H1 (cell line): ENCODE data around the gene CLIP3. TPM values are rescaled to one million over a fixed set of nuclear protein-coding genes. Genes with fewer than 3 reads are reported as not detected.

ENCODE experiments used
- CTCF ChIA-PET: fragments of 300-600 bp; sonication (Branson Sonifier 250); formaldehyde crosslinking; loops from one replicate; lab custom pipeline; 2021; ENCODE audit not compliant: partially characterized antibody; lab: Charles Lee
- POLR2A ChIA-PET: fragments of 300-600 bp; sonication (Branson Sonifier 250); formaldehyde crosslinking; loops from one replicate; lab custom pipeline; 2021; ENCODE audit warnings: inconsistent platforms; ENCODE audit not compliant: partially characterized antibody; lab: Charles Lee
- DNase-seq, 2 experiments: peaks; one replicate each; pipeline versions ENCODE4 v3.0.0 to v3.0.0-alpha.2; 2010 to 2022; ENCODE audit warnings: low spot score in 2 of 2, low read depth in 1 of 2, mixed read lengths in 1 of 2
- FAIRE-seq: peaks from 2 replicates; lab custom pipeline; 2011; peaks lifted over from hg19 to GRCh38; lab: Jason Lieb, UNC
- H2AFZ ChIP-seq: 2 replicates; pipeline ENCODE4 v1.8.1; 2012; ENCODE audit warnings: low read length, inconsistent platforms
- H2AK5ac ChIP-seq: 2 replicates; pipeline ENCODE4 v1.6.1; 2013; ENCODE audit warnings: low read depth, low read length
- H2BK120ac ChIP-seq: replicated peaks from 2 replicates; pipeline ENCODE3; 2013; ENCODE audit warnings: low read depth, low read length, inconsistent platforms
- H2BK12ac ChIP-seq: 2 replicates; pipeline ENCODE4 v1.6.1; 2013; ENCODE audit warnings: low read depth, low read length
- H2BK15ac ChIP-seq: 2 replicates; pipeline ENCODE4 v1.6.1; 2013; ENCODE audit warnings: low read length
- H2BK20ac ChIP-seq: 2 replicates; pipeline ENCODE4 v1.6.1; 2013; ENCODE audit warnings: low read length
- H2BK5ac ChIP-seq: 2 replicates; pipeline ENCODE4 v1.6.1; 2013; ENCODE audit warnings: low read depth, low read length
- H3K14ac ChIP-seq: 2 replicates; pipeline ENCODE4 v1.6.1; 2013; ENCODE audit warnings: inconsistent platforms; ENCODE audit not compliant: insufficient read length
- H3K18ac ChIP-seq: 2 replicates; pipeline ENCODE4 v1.6.1; 2013; ENCODE audit warnings: low read length; ENCODE audit errors: extremely low read depth
- H3K23ac ChIP-seq: 2 replicates; pipeline ENCODE4 v1.6.1; 2013; ENCODE audit warnings: inconsistent platforms; ENCODE audit not compliant: insufficient read length
- H3K23me2 ChIP-seq: 2 replicates; pipeline ENCODE4 v1.6.1; 2013; ENCODE audit warnings: low read depth, low read length
- H3K27ac ChIP-seq: 2 replicates; pipeline ENCODE4 v1.6.1; 2011; ENCODE audit warnings: low read depth, low read length, inconsistent platforms
- H3K27me3 ChIP-seq, 4 experiments: replicated peaks in 1 of 4; 1 replicate in 1 of 4; 2 replicates in 3 of 4; pipeline versions ENCODE4 v1.6.1 to v1.8.1; 2011 to 2013; ENCODE audit warnings: low read length in 3 of 4, mild to moderate bottlenecking in 3 of 4, inconsistent platforms in 2 of 4, mixed read lengths in 2 of 4, moderate library complexity in 1 of 4; ENCODE audit not compliant: control insufficient read depth in 3 of 4, insufficient read depth in 3 of 4; ENCODE audit errors: extremely low read depth in 1 of 4
- H3K36me3 ChIP-seq, 4 experiments: 2 replicates each; pipeline versions ENCODE4 v1.6.1 to v1.8.1; 2011 to 2013; ENCODE audit warnings: mild to moderate bottlenecking in 4 of 4, low read length in 3 of 4, moderate library complexity in 2 of 4, control low read depth in 1 of 4, inconsistent platforms in 1 of 4; ENCODE audit not compliant: insufficient read depth in 4 of 4, control insufficient read depth in 2 of 4
- H3K4ac ChIP-seq: replicated peaks from 2 replicates; pipeline ENCODE3; 2013; ENCODE audit warnings: low read length, low read depth, mixed read lengths, inconsistent platforms; ENCODE audit not compliant: insufficient read length
- H3K4me1 ChIP-seq, 4 experiments: replicated peaks in 1 of 4; 1 replicate in 1 of 4; 2 replicates in 3 of 4; pipeline versions ENCODE4 v1.6.1 to v1.8.1; 2011 to 2013; ENCODE audit warnings: low read length in 3 of 4, inconsistent platforms in 2 of 4, mixed read lengths in 1 of 4; ENCODE audit not compliant: insufficient read depth in 4 of 4, control insufficient read depth in 3 of 4
- H3K4me2 ChIP-seq, 2 experiments: 2 replicates each; pipeline versions ENCODE4 v1.6.1 to v1.8.1; 2011 to 2013; ENCODE audit warnings: low read depth in 2 of 2, low read length in 2 of 2, control low read depth in 1 of 2, inconsistent platforms in 1 of 2, mild to moderate bottlenecking in 1 of 2; ENCODE audit not compliant: insufficient read depth in 1 of 2
- H3K4me3 ChIP-seq, 4 experiments: fragments of 200-600, 300-600 bp in 1 of 4; sonication (generic), shearing (Covaris generic), sonication (Bioruptor Twin) in 1 of 4; 2 replicates each; pipeline versions ENCODE4 v1.5.1 to v1.8.1; 2011 to 2016; ENCODE audit warnings: low read length in 4 of 4, low read depth in 3 of 4, control low read depth in 2 of 4, inconsistent platforms in 2 of 4, mild to moderate bottlenecking in 2 of 4, mixed read lengths in 1 of 4, moderate library complexity in 1 of 4; ENCODE audit not compliant: insufficient read depth in 2 of 4; ENCODE audit errors: extremely low read depth in 1 of 4
- H3K56ac ChIP-seq: replicated peaks from 2 replicates; pipeline ENCODE3; 2013; ENCODE audit warnings: low read depth, mild to moderate bottlenecking, mixed read lengths, low read length, inconsistent platforms; ENCODE audit not compliant: insufficient read length
- H3K79me1 ChIP-seq: 2 replicates; pipeline ENCODE4 v1.6.1; 2013; ENCODE audit warnings: low read depth, low read length, control low read depth
- H3K79me2 ChIP-seq, 2 experiments: 2 replicates each; pipeline versions ENCODE4 v1.6.1 to v1.8.1; 2012 to 2013; ENCODE audit warnings: low read length in 2 of 2, mild to moderate bottlenecking in 2 of 2, inconsistent platforms in 1 of 2; ENCODE audit not compliant: insufficient read depth in 2 of 2, control insufficient read depth in 1 of 2
- H3K9ac ChIP-seq, 4 experiments: replicated peaks in 1 of 4; 1 replicate in 1 of 4; 2 replicates in 3 of 4; pipeline versions ENCODE4 v1.6.1 to v1.8.1; 2011 to 2013; ENCODE audit warnings: low read depth in 3 of 4, low read length in 3 of 4, control low read depth in 2 of 4, mild to moderate bottlenecking in 2 of 4, moderate library complexity in 2 of 4, inconsistent platforms in 1 of 4; ENCODE audit errors: extremely low read depth in 1 of 4
- H3K9me3 ChIP-seq, 2 experiments: 2 replicates each; pipeline versions ENCODE4 v1.6.1 to v1.8.1; 2012 to 2013; ENCODE audit warnings: mild to moderate bottlenecking in 2 of 2, moderate library complexity in 2 of 2, control low read depth in 1 of 2, inconsistent platforms in 1 of 2, low read depth in 1 of 2, low read length in 1 of 2, mixed read lengths in 1 of 2; ENCODE audit not compliant: insufficient read depth in 2 of 2
- H4K20me1 ChIP-seq, 2 experiments: replicated peaks in 1 of 2; 2 replicates each; pipeline versions ENCODE3 to v1.8.1; 2011 to 2013; ENCODE audit warnings: inconsistent platforms in 2 of 2, low read length in 2 of 2, mild to moderate bottlenecking in 1 of 2; ENCODE audit not compliant: insufficient read depth in 2 of 2, control insufficient read depth in 1 of 2
- H4K5ac ChIP-seq: 2 replicates; pipeline ENCODE4 v1.6.1; 2013; ENCODE audit warnings: low read length, low read depth, mixed read lengths, inconsistent platforms; ENCODE audit not compliant: insufficient read length
- H4K8ac ChIP-seq: 2 replicates; pipeline ENCODE4 v1.8.0; 2013; ENCODE audit warnings: mild to moderate bottlenecking, moderate library complexity, low read length, inconsistent platforms; ENCODE audit not compliant: insufficient read depth; ENCODE audit errors: extremely low read depth
- H4K91ac ChIP-seq: replicated peaks from 2 replicates; pipeline ENCODE3; 2013; ENCODE audit warnings: low read length, mixed read lengths, inconsistent platforms; ENCODE audit not compliant: insufficient read length
- CBX5 ChIP-seq: fragments of 300-800, 300-1000 bp; sonication (generic); IDR thresholded peaks from 2 replicates; pipeline ENCODE4 v1.7.1; 2016; ENCODE audit warnings: antibody characterized with exemption, low read length, low read depth
- FOSL1 ChIP-seq: IDR thresholded peaks from 2 replicates; pipeline ENCODE4 v1.6.1; 2011; ENCODE audit warnings: mild to moderate bottlenecking, low read depth, low read length, moderate library complexity; ENCODE audit not compliant: insufficient read depth
- GABPA ChIP-seq: IDR thresholded peaks from 2 replicates; pipeline ENCODE4 v1.6.1; 2011; ENCODE audit warnings: mild to moderate bottlenecking, low read length, moderate library complexity, borderline replicate concordance; ENCODE audit not compliant: insufficient read depth
- RAD21 ChIP-seq, 2 experiments: IDR thresholded peaks in 1 of 2; conservative IDR thresholded peaks in 1 of 2; 2 replicates each; pipeline ENCODE4 v1.6.1; 2011; ENCODE audit warnings: low read depth in 2 of 2, low read length in 2 of 2, improper control_type of control experiment in 1 of 2, inconsistent platforms in 1 of 2, mild to moderate bottlenecking in 1 of 2, moderate library complexity in 1 of 2
- SAP30 ChIP-seq: fragments of 300-600 bp; sonication (generic); IDR thresholded peaks from 2 replicates; pipeline ENCODE4 v1.7.1; 2012; ENCODE audit warnings: low read length, moderate library complexity, mild to moderate bottlenecking, inconsistent platforms; ENCODE audit not compliant: insufficient read depth, insufficient replicate concordance
- SP2 ChIP-seq: IDR thresholded peaks from 2 replicates; pipeline ENCODE4 v1.6.1; 2012; ENCODE audit warnings: mild to moderate bottlenecking, low read length, inconsistent platforms
- TBP ChIP-seq: IDR thresholded peaks from 2 replicates; pipeline ENCODE4 v1.6.1; 2011; ENCODE audit warnings: low read depth, low read length, improper control_type of control experiment
- TCF12 ChIP-seq: IDR thresholded peaks from 2 replicates; pipeline ENCODE4 v1.6.1; 2011; ENCODE audit warnings: low read depth, mild to moderate bottlenecking, low read length
- WGBS, 2 experiments: shearing (Covaris generic) in 1 of 2; methylation state at CpG; one replicate each; pipeline versions ENCODE4 v1.1.6 to v1.1.7; 2013 to 2015; ENCODE audit warnings: low lambda C conversion rate in 2 of 2, mixed read lengths in 2 of 2, inconsistent platforms in 1 of 2, low coverage in 1 of 2, missing lambda C conversion rate in 1 of 2; ENCODE audit not compliant: insufficient replicate concordance in 2 of 2, insufficient coverage in 1 of 2, insufficient read length in 1 of 2; ENCODE audit errors: extremely low coverage in 1 of 2, missing lambda C conversion rate in 1 of 2; 5-methylcytosine and 5-hydroxymethylcytosine counted together
- polyA plus RNA-seq, 7 experiments: library from polyadenylated mRNA; depleted of rRNA in 3 of 7; stranded (reverse) in 5 of 7; unstranded in 2 of 7; fragments of >200 nt in 5 of 7; fragments of 200-250 nt in 2 of 7; gene quantifications; 1 replicate in 5 of 7; 2 replicates in 1 of 7; 4 replicates in 1 of 7; pipeline versions ENCODE4 v1.2.1 to v1.2.3, GENCODE V29; 2011 to 2013; ENCODE audit warnings: missing spikeins in 2 of 7, mixed read lengths in 2 of 7
- total RNA-seq: library from RNA; stranded (reverse); fragmentation: NEBNext Ultra II Directional; extraction: Animal tissue kit (Norgen Biotek cat#: 25700); gene quantifications from 2 replicates; pipeline ENCODE4 v1.2.1, GENCODE V29; 2021
- TF ChIP-seq, protein P1 (sequence below): IDR thresholded peaks from 2 replicates; pipeline ENCODE4 v1.6.1; 2012; ENCODE audit warnings: inconsistent platforms
- TF ChIP-seq, protein P2 (sequence below), 3 experiments: IDR thresholded peaks; 1 replicate in 2 of 3; 2 replicates in 1 of 3; pipeline versions ENCODE4 v1.5.1 to v1.6.1; 2011; ENCODE audit warnings: low read length in 3 of 3, mild to moderate bottlenecking in 3 of 3, inconsistent platforms in 2 of 3, low read depth in 1 of 3, moderate library complexity in 1 of 3; ENCODE audit not compliant: insufficient read depth in 1 of 3; ENCODE audit errors: control extremely low read depth in 1 of 3

Gene CLIP3
- total and polyA plus RNA-seq, 2 of the 8 experiments (the other 6 are each of a cell fraction or from before 2014, with no cell fraction given), result 5.9 to 21.7 TPM

DNA sequence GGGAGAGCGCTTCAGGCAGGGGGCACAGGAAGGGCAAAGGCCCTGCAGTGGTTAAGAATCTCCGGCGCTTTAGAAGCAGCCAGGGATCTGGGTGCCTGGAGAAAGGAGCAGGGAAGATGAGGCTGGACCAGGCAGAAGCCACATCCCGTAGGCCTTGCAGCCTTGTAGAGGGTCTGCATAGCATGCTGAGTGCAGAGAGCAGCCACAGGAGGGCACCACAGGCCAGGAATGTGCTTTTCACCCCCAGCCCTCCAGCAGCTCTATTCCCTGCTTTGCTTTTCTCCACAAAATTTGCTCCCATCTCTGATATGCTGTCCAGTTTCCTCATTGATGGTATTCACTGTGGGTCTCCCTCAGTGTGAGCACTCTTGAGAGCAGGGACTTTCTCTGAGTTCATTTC lies 27.8 kb upstream of the CLIP3 start:
- no peak overlapping the region for H4K5ac ChIP-seq
- H3K23ac ChIP-seq, result no peak overlapping the region
- DNase-seq (peak in 1 of 2 experiments; percentile 51), FAIRE-seq (no peak)
- no peak overlapping the region for H3K14ac ChIP-seq
- H4K91ac ChIP-seq, result no peak overlapping the region
- peaks cover 3 to 32% of the 10 kb centered on the region in 2 experiments; a peak in 3 of 4 replicates for H3K79me2 ChIP-seq
- H2AFZ ChIP-seq, result no peak overlapping the region
- H3K9ac ChIP-seq, result no peak overlapping the region
- H2BK12ac ChIP-seq, result no peak overlapping the region
- H3K9me3 ChIP-seq, result no peaks in the 10 kb centered on the region
- ChIA-PET CTCF (interaction anchor here (0.8 to 1.7 kb wide), 11 partner anchors 10 to 101 kb away, joined by 3 to 7 read pairs (median 5); partner anchors contain the start of gene CLIP3), POLR2A (interaction anchor here (1.0 to 1.7 kb wide), 4 partner anchors 13 to 170 kb away, joined by 3 to 6 read pairs (median 3); no protein-coding TSS in a partner anchor)
- no peak overlapping the region for H2BK15ac ChIP-seq
- no peaks in the 10 kb centered on the region for H3K27me3 ChIP-seq
- H2AK5ac ChIP-seq, result no peak overlapping the region
- H3K4ac ChIP-seq, result no peak overlapping the region
- peaks cover 8 to 17% of the 10 kb centered on the region in 2 experiments for H4K20me1 ChIP-seq
- H4K8ac ChIP-seq, result no peak overlapping the region
- H3K18ac ChIP-seq, result no peak overlapping the region
- H2BK5ac ChIP-seq, result no peak overlapping the region; the same call in 1 of the 2 replicates
- H3K4me2 ChIP-seq, result no peak overlapping the region
- H3K4me1 ChIP-seq, result 0 out of 7 replicates have a peak, but pooled peaks cover 0 to 2% (median 0%) of the 10 kb centered on the region in 4 experiments
- WGBS, 2 experiments, result 78% methylated on average over 4 of the region's 4 CpGs; no CpG with 5 or more reads in 1 of the 2 experiments
- H3K56ac ChIP-seq, result no peak overlapping the region
- no peak overlapping the region for H3K4me3 ChIP-seq
- no peak overlapping the region for H2BK20ac ChIP-seq
- peaks cover 4% of the 10 kb centered on the region; the same call in 1 of the 2 replicates for H3K79me1 ChIP-seq
- no peak overlapping the region for H3K27ac ChIP-seq
- H3K36me3 ChIP-seq, result peaks cover 23 to 45% (median 40%) of the 10 kb centered on the region in 4 experiments
- H3K23me2 ChIP-seq, result no peaks in the 10 kb centered on the region
- H2BK120ac ChIP-seq, result no peak overlapping the region
- TF ChIP-seq FOSL1 (no peak), GABPA (no peak), TCF12 (no peak), TBP (no peak), CBX5 (no peak), RAD21 (IDR thresholded peaks at IDR 0.05 in 1 of 2, conservative IDR thresholded peaks at IDR 0.05 in 1 of 2; ENCODE audit: low read depth in 2 of 2, low read length in 2 of 2) (peak; percentile 52 to 64), SP2 (no peak), SAP30 (no peak)
- TF ChIP-seq, protein P1, sequence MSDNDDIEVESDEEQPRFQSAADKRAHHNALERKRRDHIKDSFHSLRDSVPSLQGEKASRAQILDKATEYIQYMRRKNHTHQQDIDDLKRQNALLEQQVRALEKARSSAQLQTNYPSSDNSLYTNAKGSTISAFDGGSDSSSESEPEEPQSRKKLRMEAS, result 0 out of 2 replicates have a peak, but pooled peaks have one; percentile 16
- TF ChIP-seq, protein P2, sequence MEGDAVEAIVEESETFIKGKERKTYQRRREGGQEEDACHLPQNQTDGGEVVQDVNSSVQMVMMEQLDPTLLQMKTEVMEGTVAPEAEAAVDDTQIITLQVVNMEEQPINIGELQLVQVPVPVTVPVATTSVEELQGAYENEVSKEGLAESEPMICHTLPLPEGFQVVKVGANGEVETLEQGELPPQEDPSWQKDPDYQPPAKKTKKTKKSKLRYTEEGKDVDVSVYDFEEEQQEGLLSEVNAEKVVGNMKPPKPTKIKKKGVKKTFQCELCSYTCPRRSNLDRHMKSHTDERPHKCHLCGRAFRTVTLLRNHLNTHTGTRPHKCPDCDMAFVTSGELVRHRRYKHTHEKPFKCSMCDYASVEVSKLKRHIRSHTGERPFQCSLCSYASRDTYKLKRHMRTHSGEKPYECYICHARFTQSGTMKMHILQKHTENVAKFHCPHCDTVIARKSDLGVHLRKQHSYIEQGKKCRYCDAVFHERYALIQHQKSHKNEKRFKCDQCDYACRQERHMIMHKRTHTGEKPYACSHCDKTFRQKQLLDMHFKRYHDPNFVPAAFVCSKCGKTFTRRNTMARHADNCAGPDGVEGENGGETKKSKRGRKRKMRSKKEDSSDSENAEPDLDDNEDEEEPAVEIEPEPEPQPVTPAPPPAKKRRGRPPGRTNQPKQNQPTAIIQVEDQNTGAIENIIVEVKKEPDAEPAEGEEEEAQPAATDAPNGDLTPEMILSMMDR (IDR thresholded peaks at IDR 0.05; ENCODE audit: control extremely low read depth in 1 of 3, insufficient read depth in 1 of 3, low read depth in 1 of 3, low read length in 3 of 3), result peak; percentile 55 to 79 (median 71)
